Skin of body (tissue), 2 donors: Measurements from ENCODE around the gene LGALS12. TPM values are rescaled to one million over a fixed set of nuclear protein-coding genes. Genes with fewer than 3 reads are reported as not detected.
"Not testable (repeated sequence)": the region's sequence is repeated elsewhere in the genome, so short reads cannot be mapped to it uniquely, and the experiment has no call there.

Experiments
- DNase-seq: peaks from one replicate; lab custom pipeline; 2025; lab: John Stamatoyannopoulos, UW
- total RNA-seq: library from RNA; depleted of rRNA; stranded (reverse); fragments of >200 nt; gene quantifications from one replicate; pipeline ENCODE4 v1.2.3, GENCODE V29; 2014

Gene LGALS12
- total RNA-seq, 1 donor from 2014 or later = 33.4 TPM

DNA sequence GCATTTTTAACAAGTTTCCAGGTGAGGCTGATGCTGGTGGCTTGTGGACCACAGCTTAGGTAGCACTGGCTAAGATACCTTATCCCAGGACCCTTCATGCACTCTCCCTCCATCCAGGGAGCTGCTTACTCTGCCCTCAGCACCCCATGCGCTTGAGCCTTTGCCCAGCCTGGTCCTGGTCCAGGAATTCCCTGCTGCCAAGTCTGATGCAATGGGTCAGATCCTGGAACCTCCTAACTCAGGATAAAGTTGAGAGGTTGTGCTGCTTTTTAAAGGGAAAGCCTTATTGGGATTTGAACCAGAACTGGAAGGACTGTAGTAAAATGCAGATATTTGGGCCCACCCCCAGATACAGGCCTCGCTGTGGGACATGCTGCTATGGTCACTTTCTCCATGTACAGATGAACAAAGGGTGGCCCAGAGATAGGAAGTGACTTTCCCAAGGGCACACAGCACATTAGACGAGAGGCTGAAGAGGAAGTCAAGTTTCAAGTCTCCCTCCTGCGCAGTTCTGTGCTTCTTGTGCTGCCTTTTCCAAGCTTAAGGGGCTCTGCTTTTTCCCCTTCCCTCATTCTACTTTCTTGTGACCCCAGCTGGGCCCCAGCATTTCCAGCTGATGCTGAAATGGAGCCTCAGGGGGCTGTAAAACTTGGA, 824 bp upstream of the LGALS12 start:
- DNase-seq = no peak

DNA sequence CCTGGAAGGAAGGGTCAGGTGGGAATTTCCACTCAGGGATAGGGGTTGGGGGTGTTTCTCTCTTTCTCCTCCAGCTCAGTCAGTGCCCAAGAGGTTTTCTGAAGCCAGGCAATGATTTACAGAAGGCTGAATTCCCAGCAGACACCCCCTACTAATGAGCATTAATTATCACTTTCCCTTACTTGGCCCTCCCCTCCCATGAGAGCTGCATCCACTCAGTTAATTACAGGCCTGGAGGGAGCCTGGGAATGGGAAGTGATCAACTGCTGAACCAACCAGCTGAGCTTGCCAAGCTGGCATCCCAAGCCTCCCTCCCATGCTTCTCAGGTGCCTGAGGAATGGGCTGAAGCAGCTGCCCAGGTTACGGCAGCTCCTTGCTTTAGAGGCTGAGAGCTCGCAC, 992 bp downstream of the LGALS12 start:
- DNase-seq = no peak

DNA sequence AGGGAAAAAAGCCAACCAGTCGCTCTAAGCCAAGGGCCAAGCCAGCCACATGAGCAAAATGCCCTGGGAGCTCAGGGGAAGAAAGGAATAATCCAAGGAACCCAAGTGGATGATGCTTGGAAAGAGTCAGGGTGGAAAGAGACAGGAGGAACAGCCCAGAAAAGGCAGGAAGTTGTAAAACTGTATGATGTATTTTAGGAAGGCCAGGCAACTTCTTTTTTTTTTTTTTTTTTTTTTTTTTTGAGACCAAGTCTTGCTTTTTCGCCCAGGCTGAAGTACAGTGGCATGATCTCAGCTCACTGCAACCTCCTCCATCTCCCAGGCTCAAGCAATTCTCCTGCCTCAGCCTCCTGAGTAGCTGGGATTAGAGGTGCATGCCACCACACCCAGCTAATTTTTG, 1.6 kb downstream of the LGALS12 start:
- DNase-seq = no peak

DNA sequence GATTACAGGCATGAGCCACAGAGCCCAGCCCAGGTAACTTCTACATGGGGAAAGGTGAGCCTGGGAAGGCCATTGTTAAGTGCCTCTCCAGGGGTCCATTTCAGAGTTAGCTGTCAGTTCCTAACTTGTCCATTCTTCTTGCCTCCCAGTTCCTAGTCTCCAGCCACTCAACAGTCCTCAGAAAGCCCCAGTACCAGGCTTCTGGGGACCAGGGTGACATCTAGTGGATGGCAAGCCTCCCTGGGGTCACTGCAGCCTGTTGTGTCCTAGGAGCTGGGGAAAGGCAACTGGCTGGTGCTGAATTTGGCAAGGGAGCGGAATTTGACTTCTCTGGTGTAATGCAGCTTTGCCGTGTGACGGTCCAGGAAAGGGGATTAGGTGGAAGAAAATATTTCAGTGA, 2.1 kb downstream of the LGALS12 start:
- no peak for DNase-seq

DNA sequence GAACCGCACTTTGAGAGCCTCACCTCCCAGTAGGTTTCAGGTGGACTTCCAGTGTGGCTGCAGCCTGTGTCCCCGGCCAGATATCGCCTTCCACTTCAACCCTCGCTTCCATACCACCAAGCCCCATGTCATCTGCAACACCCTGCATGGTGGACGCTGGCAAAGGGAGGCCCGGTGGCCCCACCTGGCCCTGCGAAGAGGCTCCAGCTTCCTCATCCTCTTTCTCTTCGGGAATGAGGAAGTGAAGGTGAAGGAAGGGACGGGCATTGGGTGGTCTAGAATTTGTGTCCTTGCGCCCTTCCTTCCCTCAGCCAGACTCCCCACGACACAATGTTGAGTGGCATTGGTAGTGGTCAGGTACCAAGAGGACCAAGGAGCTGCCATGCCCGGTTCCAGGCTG, 2.9 kb downstream of the LGALS12 start:
- DNase-seq = no peak

DNA sequence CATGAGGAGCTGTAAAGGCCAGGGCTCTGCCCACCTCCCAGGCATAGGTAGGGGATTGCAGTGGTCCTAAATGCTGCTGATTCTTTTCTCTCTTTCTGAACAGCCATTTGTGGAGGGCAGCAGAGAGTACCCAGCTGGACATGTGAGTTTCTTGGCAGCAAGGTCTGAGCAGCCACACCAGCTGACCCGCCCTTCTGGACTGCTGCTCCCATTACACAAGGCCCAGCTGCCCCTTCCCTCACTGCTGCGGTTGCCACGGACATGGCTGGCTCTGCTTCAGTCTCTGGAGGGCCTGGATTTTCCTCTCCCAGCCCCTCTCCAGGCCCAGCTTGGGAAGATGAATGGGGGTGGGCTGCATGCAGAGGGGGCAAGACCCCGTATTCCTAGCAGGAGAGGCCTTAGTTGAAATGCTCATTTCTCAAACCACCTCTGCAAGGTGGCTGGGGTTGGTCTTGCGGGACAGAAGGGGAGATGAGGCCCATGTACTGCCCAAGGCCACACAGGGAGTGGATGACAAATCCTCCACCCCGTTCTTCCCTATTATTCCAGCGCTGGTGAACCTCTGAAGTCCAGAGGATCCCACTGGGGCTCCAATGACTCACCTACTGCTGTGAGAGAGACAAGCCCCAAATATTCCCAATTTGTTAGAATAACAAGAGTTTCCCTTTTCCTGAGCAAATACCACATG, 4.6 kb downstream of the LGALS12 start:
- no peak for DNase-seq

DNA sequence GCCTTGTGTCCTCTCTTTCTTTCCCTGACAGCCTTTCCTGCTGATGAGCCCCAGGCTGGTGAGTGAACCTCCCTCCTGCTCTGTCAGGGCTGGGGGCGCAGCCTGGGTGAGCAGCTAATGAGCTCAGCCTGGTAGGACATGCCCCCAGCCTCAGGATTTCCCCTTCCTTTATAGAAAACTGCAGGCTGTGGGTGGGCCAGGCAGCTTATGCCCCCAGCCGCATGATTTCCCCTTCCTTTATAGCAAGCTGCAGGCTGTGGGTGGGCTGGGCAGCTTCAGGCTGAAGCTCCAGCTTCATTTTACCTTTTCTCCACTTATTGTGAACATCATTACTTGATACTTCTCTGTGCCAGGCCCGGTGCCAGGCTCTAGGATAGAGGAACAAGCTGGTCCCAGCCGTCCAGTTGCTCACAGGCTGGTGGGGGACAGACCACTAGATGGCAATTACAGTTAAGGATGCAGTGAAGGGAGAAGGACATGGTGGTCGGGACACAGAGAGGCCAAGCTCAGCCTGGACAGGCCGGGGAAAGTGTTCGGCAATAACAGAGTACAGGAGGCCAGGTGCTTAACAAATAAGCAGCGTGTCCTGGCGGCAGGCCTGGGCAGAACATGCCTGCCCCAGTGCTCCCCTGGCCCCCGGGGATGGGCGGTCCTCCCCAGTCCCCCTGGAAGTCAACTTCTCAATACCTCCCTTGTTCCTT, 5.3 kb downstream of the LGALS12 start:
- no peak for DNase-seq

DNA sequence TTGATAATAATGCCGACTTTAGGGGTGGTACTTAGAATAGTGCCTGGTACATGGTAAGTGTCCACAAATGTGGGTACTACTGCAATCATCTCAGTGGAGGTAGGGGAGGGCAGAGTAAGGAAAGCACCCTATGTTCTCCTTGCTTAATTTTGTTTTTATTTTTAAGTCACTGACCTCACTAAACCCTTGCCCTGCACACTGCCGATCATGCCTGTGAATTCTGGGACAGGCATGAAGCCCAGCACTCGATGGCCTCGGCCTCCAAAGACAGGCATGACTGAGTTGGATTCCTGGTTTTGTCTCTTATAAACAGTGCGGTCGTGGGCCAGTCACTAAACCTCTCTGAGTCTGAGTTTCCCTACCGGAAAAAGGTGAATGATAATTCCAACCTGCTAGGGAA, 6.9 kb downstream of the LGALS12 start:
- no peak for DNase-seq

DNA sequence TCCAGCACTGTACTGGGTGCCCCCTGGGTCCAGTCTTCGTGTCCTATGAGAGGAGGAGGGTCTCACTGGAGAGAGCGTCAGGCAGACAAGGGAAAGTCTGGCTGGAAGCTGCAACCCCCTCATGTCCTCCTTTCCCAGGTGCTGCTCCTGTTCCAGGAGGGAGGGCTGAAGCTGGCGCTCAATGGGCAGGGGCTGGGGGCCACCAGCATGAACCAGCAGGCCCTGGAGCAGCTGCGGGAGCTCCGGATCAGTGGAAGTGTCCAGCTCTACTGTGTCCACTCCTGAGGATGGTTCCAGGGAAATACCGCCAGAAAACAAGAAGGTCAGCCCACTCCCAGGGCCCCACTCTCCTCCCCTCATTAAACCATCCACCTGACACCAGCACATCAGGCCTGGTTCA, 10.2 kb downstream of the LGALS12 start:
- DNase-seq = no peak

DNA sequence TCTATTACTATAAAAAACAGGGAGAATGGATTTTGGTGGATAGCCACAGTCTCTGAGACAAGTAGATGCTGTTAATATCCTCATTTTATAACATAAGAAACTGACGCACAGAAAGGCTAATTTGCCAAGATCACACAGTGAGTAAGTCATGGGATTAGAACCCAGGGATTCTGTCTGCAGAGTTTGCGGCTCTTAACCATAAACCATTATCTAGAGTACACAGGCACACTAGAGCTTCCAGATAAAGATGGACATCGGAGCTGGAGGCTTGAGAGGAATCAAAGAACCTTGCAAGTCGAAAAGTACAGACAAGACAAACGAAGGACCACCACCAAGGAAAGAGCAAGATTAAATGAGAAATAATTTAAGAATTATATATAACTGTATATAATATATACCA, 11.3 kb downstream of the LGALS12 start:
- no peak for DNase-seq

DNA sequence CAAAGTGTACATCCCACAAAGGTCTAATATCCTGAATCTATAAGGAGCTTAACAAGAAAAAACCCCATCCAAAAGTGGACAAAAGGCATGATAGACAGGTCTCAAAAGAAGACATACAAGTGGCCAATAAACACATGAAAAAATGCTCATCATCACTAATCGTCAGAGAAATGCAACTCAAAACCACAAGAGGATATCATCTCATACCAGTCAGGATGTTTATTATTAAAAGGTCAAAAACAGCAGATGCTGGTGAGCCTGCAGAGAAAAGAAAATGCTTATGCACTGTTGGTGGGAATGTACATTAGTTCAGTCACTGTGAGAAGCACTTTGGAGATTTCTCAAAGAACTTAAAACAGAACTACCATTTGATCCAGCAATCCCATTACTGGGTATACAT, 12.7 kb downstream of the LGALS12 start:
- DNase-seq = no peak

DNA sequence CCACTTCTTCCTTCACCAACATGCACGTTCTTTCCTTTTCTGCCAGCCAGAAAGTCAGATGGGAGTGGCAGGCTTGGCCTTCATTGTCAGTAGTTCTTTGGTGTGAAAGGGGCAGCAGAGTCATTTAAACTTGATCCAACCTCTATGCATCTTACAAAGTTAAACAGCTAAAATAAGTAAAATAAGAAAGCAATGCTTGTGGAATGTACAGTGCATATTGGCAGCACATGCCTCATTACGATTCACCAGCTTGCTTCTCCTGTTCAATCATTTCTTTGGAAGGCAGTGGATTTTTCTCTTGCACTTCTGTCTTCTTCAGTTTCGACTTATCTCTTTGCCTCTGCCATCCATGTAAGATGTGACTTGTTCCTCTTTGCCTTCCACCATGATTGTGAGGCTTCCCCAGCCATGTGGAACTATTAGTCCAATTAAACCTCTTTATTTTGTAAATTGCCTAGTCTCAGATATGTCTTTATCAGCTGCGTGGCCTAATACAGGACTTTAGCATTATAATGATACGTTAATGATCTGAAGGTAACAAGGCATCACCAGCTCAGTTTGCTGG, 14.8 kb downstream of the LGALS12 start:
- DNase-seq = no peak

DNA sequence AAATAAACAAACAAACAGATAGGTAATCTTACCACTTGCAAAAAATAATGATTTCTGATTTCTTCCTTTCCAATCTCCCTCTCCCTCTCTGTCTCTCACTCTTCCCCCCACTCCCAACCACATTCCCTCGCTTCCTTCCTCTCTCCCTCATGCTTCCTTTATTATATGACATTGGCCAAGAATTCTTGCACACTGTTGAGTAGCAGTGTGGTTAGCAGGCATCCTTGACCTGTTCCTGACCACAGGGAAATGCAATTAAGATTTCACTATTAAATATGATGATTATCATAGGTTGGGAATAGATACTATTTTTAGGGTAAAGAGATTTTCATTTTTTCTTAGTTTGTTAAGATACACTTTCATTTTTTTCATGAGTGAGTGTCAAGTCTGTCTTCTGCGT, 16.0 kb downstream of the LGALS12 start:
- no peak for DNase-seq

DNA sequence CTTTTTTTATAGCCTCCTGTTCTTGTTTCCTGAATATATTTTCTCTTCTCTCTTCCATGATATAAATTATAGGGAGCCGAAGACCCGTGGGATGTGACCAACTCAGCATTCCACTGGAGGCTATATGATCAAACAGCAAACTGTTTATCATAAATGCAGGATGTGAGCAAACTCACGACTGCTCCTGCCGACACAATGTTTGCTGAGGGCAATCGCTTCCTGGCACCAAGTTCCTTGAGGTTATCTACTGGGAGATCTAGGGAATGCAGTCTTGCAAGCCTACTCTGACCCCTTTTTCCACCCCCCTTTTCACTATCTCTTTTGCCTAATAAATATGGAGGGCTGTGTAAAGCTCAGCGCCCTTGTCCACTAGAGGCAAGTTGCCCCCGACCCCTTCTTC, 17.3 kb downstream of the LGALS12 start:
- no peak for DNase-seq

DNA sequence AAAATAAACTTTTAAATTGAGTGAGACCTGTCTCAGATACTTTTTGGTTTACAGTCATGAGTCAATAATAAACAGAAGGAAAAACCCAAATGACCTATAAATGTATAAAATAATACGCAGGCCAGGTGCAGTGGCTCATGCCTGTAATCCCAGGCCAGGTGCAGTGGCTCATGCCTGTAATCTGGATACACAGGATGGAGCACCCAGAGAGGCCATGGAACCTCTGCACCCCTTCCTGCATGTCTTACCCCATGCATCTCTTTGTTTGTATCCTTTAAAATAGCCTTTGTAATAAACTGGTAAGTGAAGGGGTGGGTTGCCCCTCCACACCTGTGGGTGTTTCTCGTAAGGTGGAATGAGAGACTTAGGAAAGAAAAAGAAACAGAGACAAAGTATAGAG, 21.8 kb downstream of the LGALS12 start:
- DNase-seq = no peak

DNA sequence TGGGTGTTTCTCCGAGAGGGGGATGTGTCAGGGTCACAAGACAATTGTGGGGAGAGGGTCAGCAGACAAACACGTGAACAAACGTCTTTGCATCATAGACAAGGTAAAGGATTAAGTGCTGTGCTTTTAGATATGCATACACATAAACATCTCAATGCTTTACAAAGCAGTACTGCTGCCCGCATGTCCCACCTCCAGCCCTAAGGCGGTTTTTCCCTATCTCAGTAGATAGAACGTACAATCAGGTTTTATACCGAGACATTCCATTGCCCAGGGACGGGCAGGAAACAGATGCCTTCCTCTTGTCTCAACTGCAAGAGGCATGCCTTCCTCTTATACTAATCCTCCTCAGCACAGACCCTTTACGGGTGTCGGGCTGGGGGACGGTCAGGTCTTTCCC, 22.3 kb downstream of the LGALS12 start:
- not testable (repeated sequence) for DNase-seq

DNA sequence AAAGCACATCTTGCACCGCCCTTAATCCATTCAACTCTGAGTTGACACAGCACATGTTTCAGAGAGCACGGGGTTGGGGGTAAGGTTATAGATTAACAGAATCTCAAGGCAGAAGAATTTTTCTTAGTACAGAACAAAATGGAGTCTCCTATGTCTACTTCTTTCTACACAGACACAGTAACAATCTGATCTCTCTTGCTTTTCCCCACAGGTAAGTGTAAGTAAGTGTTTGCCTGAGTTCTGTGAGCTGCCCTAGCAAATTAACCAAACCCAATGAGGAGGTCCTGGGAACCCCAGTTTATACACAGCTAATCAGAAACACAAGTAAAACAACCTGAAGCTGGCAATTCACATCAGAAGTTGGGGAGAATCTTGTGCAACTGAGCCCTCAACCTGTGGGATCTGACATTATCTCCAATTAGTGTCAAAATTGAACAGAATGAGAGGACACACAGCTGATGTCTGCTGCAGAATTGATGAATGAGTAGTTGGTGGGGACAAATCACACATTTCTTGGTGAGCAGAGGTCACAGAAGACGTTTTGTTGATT, 22.9 kb downstream of the LGALS12 start:
- not testable (repeated sequence) for DNase-seq

DNA sequence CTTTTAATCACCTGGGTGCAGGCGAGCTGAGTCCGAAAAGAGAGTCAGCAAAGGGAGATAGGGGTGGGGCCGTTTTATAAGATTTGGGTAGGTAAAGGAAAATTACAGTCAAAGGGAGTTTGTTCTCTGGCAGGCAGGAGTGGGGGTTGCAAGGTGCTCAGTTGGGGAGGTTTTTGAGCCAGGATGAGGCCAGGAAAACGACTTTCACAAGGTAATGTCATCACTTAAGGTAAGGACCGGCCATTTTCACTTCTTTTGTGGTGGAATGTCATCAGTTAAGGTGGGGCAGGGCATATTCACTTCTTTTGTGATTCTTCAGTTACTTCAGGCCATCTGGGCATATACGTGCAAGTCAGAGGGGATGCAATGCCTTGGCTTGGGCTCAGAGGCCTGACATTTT, 23.5 kb downstream of the LGALS12 start:
- not testable (repeated sequence) for DNase-seq

DNA sequence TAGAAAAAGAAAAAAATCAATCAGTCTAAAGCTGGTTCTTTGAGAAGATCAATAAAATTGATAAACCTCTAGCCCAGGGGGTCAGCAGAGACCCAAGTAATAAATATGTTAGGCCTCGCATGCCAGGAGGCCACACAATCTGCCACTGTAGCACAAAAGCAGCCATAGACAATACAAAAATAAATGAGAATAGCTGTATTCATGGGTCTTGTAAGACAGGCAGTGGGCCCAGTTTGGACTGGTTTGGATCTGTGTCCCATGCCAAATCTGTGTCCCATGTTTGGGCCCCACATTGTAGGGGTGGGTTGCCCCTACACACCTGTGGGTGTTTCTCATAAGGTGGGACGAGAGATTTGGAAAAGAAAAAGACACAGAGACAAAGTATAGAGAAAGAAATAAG, 24.1 kb downstream of the LGALS12 start:
- no peak for DNase-seq

DNA sequence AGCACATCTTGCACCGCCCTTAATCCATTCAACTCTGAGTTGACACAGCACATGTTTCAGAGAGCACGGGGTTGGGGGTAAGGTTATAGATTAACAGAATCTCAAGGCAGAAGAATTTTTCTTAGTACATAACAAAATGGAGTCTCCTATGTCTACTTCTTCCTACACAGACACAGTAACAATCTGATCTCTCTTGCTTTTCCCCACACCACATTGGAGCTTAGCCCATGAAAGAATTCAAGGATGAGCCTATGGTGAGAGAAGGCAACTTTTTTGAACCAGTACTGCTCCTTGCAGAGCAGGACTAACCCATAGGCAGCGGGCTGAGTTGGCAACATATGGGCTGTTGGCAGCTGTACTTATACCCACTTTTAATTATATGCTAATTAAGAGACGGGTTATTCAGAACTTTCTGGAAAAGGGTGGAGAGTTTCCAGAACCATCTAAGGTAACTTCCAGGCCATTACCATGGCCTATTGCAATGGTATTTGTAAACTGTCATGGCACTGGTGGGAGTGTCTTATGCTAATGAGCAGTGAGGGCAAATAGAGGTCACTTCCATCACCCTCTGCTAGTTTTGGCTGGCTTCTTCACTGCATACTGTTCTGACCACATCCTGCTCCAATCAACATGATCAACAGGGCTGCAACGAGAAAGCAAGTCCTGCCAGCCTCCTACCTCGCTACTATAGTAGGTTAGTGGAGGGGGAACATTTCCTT, 25.3 kb downstream of the LGALS12 start:
- not testable (repeated sequence) for DNase-seq

DNA sequence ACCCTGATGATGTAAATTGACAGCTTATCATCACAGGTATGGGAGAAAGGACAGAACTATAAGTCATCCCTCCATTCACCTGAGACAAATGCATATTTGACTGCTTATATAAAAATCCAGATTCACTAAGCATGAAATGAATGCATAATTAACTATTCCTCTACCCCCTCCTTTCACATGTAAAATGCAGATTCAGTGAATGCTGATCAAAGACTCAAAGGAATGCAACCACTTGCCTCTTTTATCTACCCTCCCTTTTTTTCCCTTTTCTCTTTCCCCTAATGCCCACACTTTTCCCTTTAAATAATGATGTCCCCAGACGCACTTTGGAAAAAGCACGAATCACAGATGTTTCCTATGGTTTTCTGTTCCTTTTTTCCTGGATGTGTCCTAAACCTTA, 26.2 kb downstream of the LGALS12 start:
- DNase-seq = no peak
